Naive thymus-derived CD8-positive, alpha-beta T cell (primary cell): ENCODE results near the gene ARHGAP8. TPM values are rescaled to one million over a fixed set of nuclear protein-coding genes. Genes with fewer than 3 reads are reported as not detected.

Experiments
- ATAC-seq, 2 donors: fragments of 150-1000 bp; cut with Tn5 transposase in 1 of 2; sonication (Bioruptor Pico), chemical (Tn5 transposase) in 1 of 2; 1 replicate in 1 of 2; 2 replicates in 1 of 2; pipeline ENCODE4 v1.10.0; 2021; ENCODE audit warnings: mild to moderate bottlenecking in 2 of 2, moderate library complexity in 2 of 2
- POLR2A ChIA-PET: fragments of 350-600 bp; sonication (Branson Sonifier 250); formaldehyde crosslinking; loops from one replicate; lab custom pipeline; 2021; ENCODE audit warnings: antibody characterized with exemption; lab: Charles Lee
- DNase-seq, 10 donors: peaks; one replicate each; pipeline versions ENCODE4 v3.0.0 to v3.0.0-alpha.2; 2020 to 2022
- H3K27ac Mint-ChIP-seq, 10 donors: one replicate each; pipeline ENCODE4 v1.8.0; 2020 to 2022; ENCODE audit warnings: mild to moderate bottlenecking in 10 of 10, mixed read lengths in 10 of 10, moderate library complexity in 4 of 10, inconsistent platforms in 1 of 10
- H3K27me3 Mint-ChIP-seq, 5 donors: one replicate each; pipeline ENCODE4 v1.8.0; 2021 to 2022; ENCODE audit warnings: mixed read lengths in 5 of 5
- H3K36me3 Mint-ChIP-seq, 3 donors: one replicate each; pipeline ENCODE4 v1.8.0; 2020 to 2022; ENCODE audit warnings: mixed read lengths in 3 of 3, mild to moderate bottlenecking in 2 of 3, inconsistent platforms in 1 of 3
- H3K4me1 Mint-ChIP-seq, 4 donors: one replicate each; pipeline ENCODE4 v1.8.0; 2021 to 2022; ENCODE audit warnings: mixed read lengths in 4 of 4
- H3K4me3 Mint-ChIP-seq, 10 donors: one replicate each; pipeline ENCODE4 v1.8.0; 2020 to 2022; ENCODE audit warnings: mild to moderate bottlenecking in 10 of 10, mixed read lengths in 10 of 10, moderate library complexity in 6 of 10, inconsistent platforms in 1 of 10
- H3K9me3 Mint-ChIP-seq, 9 donors: one replicate each; pipeline ENCODE4 v1.8.0; 2020 to 2022; ENCODE audit warnings: mixed read lengths in 9 of 9, mild to moderate bottlenecking in 3 of 9, inconsistent platforms in 1 of 9, moderate library complexity in 1 of 9
- polyA plus RNA-seq, 3 donors: library from polyadenylated mRNA; unstranded; fragments of 300-500 nt; fragmentation: Illumina TruSeq; gene quantifications; one replicate each; pipeline ENCODE4 v1.2.3, GENCODE V29; 2021
- total RNA-seq, 8 experiments: library from RNA in 2 of 8; stranded (reverse) in 2 of 8; gene quantifications; one replicate each; pipeline ENCODE4 v1.2.3 and lab custom pipeline; 2021 to 2026

Gene ARHGAP8
- total and polyA plus RNA-seq, 5 experiments from 2014 or later: 0.19 to 4.8 (median 2.5) TPM; not detected in 2

DNA sequence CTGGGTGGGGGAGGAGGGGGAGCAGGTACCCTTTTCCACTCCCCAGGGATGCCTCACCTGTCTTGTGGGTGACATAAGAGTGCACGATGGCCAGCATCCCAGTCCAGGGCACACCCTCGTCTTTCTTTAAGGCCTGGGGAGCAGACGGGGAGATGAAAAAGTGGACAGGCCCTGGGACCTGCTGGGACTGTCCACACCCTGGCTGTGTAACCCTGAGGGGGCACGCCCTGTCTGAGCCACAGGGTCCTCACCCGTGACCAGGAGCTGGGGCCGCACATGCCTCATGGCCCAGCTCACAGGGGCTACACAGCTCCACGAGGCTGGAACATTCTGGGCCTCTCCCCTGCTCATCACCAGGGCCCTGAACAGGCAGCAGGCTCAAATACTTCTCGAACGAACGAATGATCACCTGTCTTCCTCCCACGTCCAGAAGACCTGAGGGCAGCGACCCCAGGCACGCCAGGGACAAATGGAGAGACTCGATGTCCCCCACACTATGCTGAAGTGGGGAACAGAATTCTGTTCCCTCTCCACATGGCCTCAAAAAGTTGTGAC, 133.5 kb downstream of the ARHGAP8 start:
- Mint-ChIP-seq H3K9me3 (no peaks in the 10 kb centered on the region), H3K27ac (no peak overlapping the region), H3K27me3 (peaks cover 0 to 3% (median 0%) of the 10 kb centered on the region in 5 donors), H3K4me1 (no peaks in the 10 kb centered on the region), H3K36me3 (no peaks in the 10 kb centered on the region), H3K4me3 (no peak overlapping the region)
- ATAC-seq: no peak
- DNase-seq: peak in 1 of 10 donors; percentile 54
- POLR2A ChIA-PET: no interaction called here

GRCh38 chr22:44887941-44888366, 135.6 kb downstream of the ARHGAP8 start:
- DNase-seq: no peak
- Mint-ChIP-seq H3K36me3 (no peaks in the 10 kb centered on the region), H3K27ac (no peak overlapping the region), H3K27me3 (peaks cover 0 to 3% (median 0%) of the 10 kb centered on the region in 5 donors), H3K4me1 (no peaks in the 10 kb centered on the region), H3K4me3 (no peak overlapping the region), H3K9me3 (no peaks in the 10 kb centered on the region)
- POLR2A ChIA-PET: no interaction called here
- ATAC-seq: no peak

DNA sequence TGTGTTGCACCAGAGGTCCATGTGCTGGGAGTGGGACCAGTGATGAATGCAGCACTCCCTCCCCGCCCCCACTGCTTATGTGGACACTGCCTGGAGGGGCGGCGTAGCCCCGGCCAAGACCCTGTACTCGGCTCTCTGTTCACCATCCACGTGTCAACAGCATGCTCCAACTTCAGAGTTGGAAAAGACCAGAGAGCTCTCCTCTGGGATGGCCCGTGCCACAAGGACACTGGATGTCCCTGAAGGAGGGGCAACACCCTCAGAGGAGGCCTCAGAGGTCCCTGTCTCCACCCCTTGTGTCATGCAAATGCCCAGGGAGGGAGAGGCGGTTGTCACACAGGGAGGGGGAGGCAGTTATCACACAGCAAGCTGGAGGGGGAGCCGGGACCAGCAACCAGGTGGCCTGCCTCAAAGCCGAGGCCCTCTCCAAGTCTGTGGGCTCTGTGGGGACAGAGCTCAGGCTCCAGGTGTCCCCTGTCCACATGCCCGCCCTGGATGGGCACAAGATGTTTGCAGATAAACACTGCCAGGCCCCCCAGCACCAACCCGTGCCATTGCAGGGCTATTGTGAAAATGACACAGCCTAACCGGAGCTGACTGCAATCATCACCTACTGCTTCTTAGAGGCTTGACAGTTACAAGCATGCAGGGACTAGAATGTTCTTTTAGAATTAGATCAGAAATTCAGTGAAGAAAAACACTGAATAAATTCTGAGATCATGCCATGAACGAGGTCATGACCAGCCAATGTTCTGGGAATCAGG, 136.3 kb downstream of the ARHGAP8 start:
- DNase-seq: no peak
- no peak overlapping the region for H3K4me3 Mint-ChIP-seq
- no peaks in the 10 kb centered on the region for H3K9me3 Mint-ChIP-seq
- H3K4me1 Mint-ChIP-seq: no peaks in the 10 kb centered on the region
- H3K27ac Mint-ChIP-seq: no peak overlapping the region
- H3K36me3 Mint-ChIP-seq: no peaks in the 10 kb centered on the region
- POLR2A ChIA-PET: no interaction called here
- ATAC-seq: no peak
- peaks cover 0 to 3% (median 0%) of the 10 kb centered on the region in 5 donors for H3K27me3 Mint-ChIP-seq

- DNase-seq: peak in 1 of 10 donors; percentile 41
- Mint-ChIP-seq H3K4me1 (no peaks in the 10 kb centered on the region), H3K9me3 (no peaks in the 10 kb centered on the region), H3K36me3 (no peaks in the 10 kb centered on the region), H3K27ac (no peak overlapping the region), H3K4me3 (no peak overlapping the region), H3K27me3 (peaks cover 0 to 3% (median 0%) of the 10 kb centered on the region in 5 donors)
- POLR2A ChIA-PET: no interaction called here
- ATAC-seq: no peak
These were observed 137.0 kb downstream of the ARHGAP8 start for GRCh38 chr22:44889255-44889878.

DNA sequence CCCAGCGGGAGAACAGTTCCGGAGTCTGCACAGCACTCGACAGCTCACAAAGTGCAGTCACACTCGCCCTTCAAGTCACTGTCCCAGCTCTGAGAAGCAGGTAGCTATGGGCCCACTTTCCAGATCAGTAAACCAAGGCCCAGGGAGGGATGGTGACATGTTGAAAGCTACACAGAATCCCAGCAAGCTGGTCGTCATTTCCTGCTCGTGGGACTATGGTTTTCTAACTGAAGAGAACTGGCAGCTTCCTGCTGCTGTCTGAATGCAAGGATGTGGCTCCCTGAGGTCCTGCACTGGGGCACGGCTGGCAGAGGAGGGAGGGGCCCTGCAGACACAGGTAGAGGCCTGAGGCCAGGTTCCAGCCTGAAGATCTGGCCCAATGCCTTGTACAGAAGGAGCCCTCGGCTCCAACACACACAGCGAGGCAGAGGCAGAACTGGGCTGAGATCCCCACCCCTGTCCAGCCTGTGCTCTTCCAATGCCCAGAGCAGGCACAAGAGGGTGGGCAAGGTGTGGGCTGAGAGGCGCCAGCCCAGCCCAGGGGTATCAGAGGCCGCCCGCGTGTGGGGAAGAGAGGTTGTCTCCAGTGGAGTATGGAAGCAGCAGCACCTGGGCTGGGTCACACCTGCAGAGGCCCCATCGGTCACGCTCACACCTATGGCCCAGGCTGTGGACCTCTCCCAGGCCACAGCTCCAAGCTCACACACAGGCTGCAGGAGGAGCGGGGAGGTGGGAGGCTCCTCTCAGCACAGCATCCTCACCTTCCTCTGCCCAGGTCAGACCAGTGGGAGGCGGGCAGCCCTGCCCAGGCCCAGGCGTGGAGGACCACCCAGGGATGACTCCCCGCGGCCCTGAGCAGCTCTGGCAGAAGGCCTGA, 138.3 kb downstream of the ARHGAP8 start:
- no peaks in the 10 kb centered on the region for H3K9me3 Mint-ChIP-seq
- no peak for ATAC-seq
- POLR2A ChIA-PET: no interaction called here

GRCh38 chr22:44891293-44891747, 138.9 kb downstream of the ARHGAP8 start:
- Mint-ChIP-seq H3K27ac (no peak overlapping the region), H3K36me3 (no peaks in the 10 kb centered on the region), H3K27me3 (no peaks in the 10 kb centered on the region), H3K9me3 (no peaks in the 10 kb centered on the region), H3K4me3 (no peak overlapping the region), H3K4me1 (no peaks in the 10 kb centered on the region)
- ATAC-seq: no peak
- no peak for DNase-seq
- POLR2A ChIA-PET: no interaction called here

More for the DNA sequence above, 138.3 kb downstream of the ARHGAP8 start:
- no peaks in the 10 kb centered on the region for H3K4me1 Mint-ChIP-seq
- H3K27me3 Mint-ChIP-seq: peaks cover 0 to 3% (median 0%) of the 10 kb centered on the region in 5 donors
- H3K36me3 Mint-ChIP-seq: no peaks in the 10 kb centered on the region
- H3K4me3 Mint-ChIP-seq: no peak overlapping the region
- no peak for DNase-seq
- H3K27ac Mint-ChIP-seq: peak overlapping the region in 1 of 10 donors; percentile 42

- ATAC-seq: no peak
- Mint-ChIP-seq H3K4me3 (no peak overlapping the region), H3K9me3 (no peaks in the 10 kb centered on the region), H3K27me3 (no peaks in the 10 kb centered on the region), H3K4me1 (no peaks in the 10 kb centered on the region), H3K27ac (no peak overlapping the region), H3K36me3 (no peaks in the 10 kb centered on the region)
- POLR2A ChIA-PET: no interaction called here
- no peak for DNase-seq
These were observed 139.4 kb downstream of the ARHGAP8 start for GRCh38 chr22:44891791-44892190.

GRCh38 chr22:44892243-44892642, 139.9 kb downstream of the ARHGAP8 start:
- H3K27ac Mint-ChIP-seq: no peak overlapping the region
- no peak overlapping the region for H3K4me3 Mint-ChIP-seq
- DNase-seq (no peak), ATAC-seq (no peak)
- POLR2A ChIA-PET: no interaction called here
- H3K27me3 Mint-ChIP-seq: no peaks in the 10 kb centered on the region
- H3K9me3 Mint-ChIP-seq: no peaks in the 10 kb centered on the region
- no peaks in the 10 kb centered on the region for H3K36me3 Mint-ChIP-seq
- H3K4me1 Mint-ChIP-seq: no peaks in the 10 kb centered on the region

DNA sequence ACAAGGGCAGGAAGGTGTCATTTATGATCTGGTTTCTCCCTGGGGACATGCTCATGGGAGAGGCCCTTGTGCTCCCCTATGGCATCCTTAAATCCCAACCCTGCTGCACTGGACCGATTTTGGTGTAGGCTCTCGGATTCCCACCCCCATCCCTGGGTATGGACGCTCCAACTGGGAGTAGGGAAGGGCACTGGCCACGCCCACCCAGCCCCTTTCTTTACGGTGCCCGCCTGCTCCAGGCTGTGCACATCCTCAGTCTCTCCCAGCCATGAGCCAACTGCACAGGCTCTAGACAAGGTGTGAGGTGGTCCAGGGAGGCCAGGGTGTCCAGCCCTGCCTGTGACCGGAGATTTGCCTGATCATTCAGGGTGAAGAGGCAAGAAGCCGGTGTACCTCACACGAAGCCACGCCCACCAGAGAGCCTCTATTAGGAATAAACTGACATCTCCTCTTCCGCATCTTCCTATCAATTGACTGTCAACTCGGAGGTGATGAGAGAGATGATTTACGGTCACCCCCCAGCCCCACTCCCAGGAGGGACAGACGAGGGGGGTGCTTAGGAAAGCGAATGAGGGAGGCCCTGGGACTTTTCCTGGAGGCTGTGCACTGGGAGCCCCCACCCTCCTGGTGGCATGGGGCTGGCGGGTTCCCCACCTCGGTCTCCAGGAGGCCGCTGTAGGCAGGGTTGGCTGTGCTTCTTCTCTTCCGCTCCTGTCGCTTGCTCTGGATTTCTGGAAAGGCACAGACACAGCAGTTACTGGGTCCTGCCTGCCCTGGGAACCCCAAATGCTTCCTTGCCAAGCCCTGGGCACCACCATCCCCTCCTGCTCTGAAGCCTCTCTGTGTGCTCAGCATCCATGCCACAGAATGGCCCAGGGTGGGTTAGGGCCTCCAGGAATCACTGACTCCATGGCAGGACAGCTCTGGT, 140.7 kb downstream of the ARHGAP8 start:
- H3K9me3 Mint-ChIP-seq: no peaks in the 10 kb centered on the region
- no peak for ATAC-seq
- POLR2A ChIA-PET: no interaction called here

DNA sequence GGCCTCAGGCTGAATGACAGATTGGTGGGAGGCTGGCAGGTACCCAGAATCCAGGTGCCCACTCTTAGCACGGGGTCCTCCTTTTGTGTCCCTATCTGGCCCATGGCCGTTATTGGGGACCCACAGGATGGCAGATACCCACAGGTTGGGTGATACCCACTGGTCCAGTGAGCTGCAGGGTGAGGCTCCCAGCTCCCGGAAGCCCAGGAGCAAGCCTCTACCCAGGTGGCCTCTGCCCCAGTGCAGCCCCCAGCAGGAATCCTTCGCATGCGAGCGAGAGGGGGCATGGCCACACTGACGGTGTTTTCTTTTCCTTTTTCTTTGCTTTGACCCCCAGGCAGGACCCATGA, 141.3 kb downstream of the ARHGAP8 start:
- ATAC-seq (no peak), DNase-seq (no peak)
- POLR2A ChIA-PET: no interaction called here
- H3K4me1 Mint-ChIP-seq: no peaks in the 10 kb centered on the region
- H3K4me3 Mint-ChIP-seq: no peak overlapping the region
- no peaks in the 10 kb centered on the region for H3K36me3 Mint-ChIP-seq
- H3K27ac Mint-ChIP-seq: no peak overlapping the region
- H3K27me3 Mint-ChIP-seq: no peaks in the 10 kb centered on the region
- no peaks in the 10 kb centered on the region for H3K9me3 Mint-ChIP-seq

More for the DNA sequence above, 140.7 kb downstream of the ARHGAP8 start:
- Mint-ChIP-seq H3K27ac (no peak overlapping the region), H3K27me3 (no peaks in the 10 kb centered on the region), H3K36me3 (no peaks in the 10 kb centered on the region), H3K4me1 (no peaks in the 10 kb centered on the region), H3K4me3 (no peak overlapping the region)
- DNase-seq: no peak

DNA sequence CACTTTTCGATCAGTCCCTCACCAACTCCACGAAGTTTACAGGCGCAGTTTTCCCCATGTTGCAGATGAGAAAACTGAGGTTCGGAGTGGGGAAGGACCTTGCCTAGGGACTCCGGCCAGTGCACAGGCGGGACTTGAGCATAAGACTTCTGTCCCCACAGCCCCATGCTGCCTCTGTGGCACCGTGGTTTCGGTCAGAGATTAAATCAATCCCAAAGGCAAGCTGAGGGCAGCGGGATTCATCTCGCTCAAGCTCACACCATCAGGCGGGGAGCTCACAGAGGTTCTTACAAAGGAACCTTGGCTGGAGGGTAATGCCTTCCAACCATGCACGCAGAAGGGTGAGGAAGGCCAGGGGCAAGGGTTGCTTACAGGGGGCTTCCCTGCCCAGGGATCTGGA, 141.9 kb downstream of the ARHGAP8 start:
- no peak for DNase-seq
- Mint-ChIP-seq H3K4me3 (no peak overlapping the region), H3K27ac (no peak overlapping the region), H3K27me3 (no peaks in the 10 kb centered on the region), H3K36me3 (no peaks in the 10 kb centered on the region), H3K4me1 (no peaks in the 10 kb centered on the region), H3K9me3 (no peaks in the 10 kb centered on the region)
- POLR2A ChIA-PET: no interaction called here
- ATAC-seq: no peak

DNA sequence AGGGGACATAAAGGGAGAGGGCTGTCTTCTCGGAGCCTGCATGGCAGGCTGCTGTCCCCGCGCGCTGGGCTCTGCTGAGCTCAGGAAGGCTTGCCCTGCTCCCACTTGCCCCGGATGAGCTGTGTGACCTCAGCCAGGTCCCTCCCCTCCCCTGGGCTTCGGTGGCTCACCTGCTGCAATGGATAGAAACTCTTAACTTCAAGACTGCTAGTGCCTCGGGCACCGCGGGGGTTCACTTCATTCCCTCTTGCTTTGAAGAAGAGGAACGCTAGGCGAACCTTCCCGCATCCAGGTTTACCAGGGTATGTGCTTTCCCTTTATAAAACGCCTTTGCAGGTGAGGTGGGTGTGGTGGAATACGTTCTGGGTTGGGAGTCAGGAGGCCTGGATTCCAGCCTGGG, 142.4 kb downstream of the ARHGAP8 start:
- H3K27ac Mint-ChIP-seq: no peak overlapping the region
- H3K4me1 Mint-ChIP-seq: no peaks in the 10 kb centered on the region
- ATAC-seq: no peak
- no peaks in the 10 kb centered on the region for H3K36me3 Mint-ChIP-seq
- POLR2A ChIA-PET: no interaction called here
- no peak overlapping the region for H3K4me3 Mint-ChIP-seq
- H3K27me3 Mint-ChIP-seq: no peaks in the 10 kb centered on the region
- DNase-seq: no peak
- peaks cover 0 to under 1% (median 0%) of the 10 kb centered on the region in 9 donors for H3K9me3 Mint-ChIP-seq
